OCI-LY1 (cell line): ENCODE data around the gene CACNA1C.

Source experiments
- EZH2 ChIP-seq: fragments of 200-600 bp; sonication (generic), shearing (Covaris generic); IDR thresholded peaks from 2 replicates; pipeline ENCODE4 v1.8.0; 2017; ENCODE audit warnings: borderline replicate concordance, mixed run types, mild to moderate bottlenecking, antibody characterized with exemption, low read length, moderate library complexity, mixed read lengths
- TF ChIP-seq, protein P1 (sequence below): fragments of 200-600 bp; sonication (generic), shearing (Covaris generic); IDR thresholded peaks from 2 replicates; pipeline ENCODE4 v1.5.1; 2017; ENCODE audit warnings: mild to moderate bottlenecking, antibody characterized with exemption, low read length, moderate library complexity, mixed read lengths

DNA sequence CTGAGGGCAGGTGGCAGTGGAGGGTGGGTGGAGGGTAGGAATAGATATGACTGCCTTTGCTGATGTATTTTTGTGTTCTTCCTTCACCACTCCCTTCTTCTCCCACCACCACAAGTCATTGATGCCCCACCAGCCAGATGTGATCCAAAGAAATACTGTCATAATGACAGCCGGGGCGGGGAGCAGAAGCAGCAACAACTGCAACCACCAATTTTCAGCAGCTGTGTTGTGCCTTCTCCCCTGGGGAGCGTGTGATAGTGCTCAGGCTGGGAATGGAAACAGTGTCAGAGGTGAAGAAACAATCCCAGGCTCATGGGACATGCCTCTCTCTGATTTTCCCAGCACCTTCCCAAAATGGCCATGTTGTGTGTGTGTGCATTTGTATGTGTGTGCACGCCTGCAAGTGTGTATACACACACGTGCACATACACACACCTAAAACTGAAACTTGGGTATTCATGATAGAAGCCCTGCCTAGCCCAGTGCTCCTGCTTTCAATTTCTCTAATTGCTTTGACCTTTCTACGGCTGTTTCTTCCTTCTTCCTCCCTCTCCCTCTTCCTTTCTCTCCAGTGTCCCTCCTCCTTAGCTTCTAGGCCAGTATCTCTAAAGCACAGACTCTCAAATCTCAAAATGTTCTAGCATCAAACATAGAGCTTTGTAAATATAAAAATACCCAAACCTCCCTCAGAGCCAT lies 442.8 kb downstream of the CACNA1C start:
- no peak for TF ChIP-seq EZH2
- TF ChIP-seq, protein P1, sequence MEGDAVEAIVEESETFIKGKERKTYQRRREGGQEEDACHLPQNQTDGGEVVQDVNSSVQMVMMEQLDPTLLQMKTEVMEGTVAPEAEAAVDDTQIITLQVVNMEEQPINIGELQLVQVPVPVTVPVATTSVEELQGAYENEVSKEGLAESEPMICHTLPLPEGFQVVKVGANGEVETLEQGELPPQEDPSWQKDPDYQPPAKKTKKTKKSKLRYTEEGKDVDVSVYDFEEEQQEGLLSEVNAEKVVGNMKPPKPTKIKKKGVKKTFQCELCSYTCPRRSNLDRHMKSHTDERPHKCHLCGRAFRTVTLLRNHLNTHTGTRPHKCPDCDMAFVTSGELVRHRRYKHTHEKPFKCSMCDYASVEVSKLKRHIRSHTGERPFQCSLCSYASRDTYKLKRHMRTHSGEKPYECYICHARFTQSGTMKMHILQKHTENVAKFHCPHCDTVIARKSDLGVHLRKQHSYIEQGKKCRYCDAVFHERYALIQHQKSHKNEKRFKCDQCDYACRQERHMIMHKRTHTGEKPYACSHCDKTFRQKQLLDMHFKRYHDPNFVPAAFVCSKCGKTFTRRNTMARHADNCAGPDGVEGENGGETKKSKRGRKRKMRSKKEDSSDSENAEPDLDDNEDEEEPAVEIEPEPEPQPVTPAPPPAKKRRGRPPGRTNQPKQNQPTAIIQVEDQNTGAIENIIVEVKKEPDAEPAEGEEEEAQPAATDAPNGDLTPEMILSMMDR: no peak
